IMR-90 (cell line): ENCODE data around the gene PPAT. TPM values are rescaled to one million over a fixed set of nuclear protein-coding genes. Genes with fewer than 3 reads are reported as not detected.
"Not testable (repeated sequence)": the region's sequence is repeated elsewhere in the genome, so short reads cannot be mapped to it uniquely, and the experiment has no call there.

Experiments
- ATAC-seq: fragments of 200-7000 bp; cut with Tn5 transposase; 2 replicates; pipeline ENCODE4 v1.9.1; 2020; ENCODE audit warnings: low read depth, mild to moderate bottlenecking, moderate library complexity
- BruUV-seq: library from RNA; stranded (reverse); fragments of 400-500 nt; replicated peaks from 2 replicates; lab custom pipeline; 2021; lab: Mats Ljungman, UMichigan
- CTCF ChIA-PET: fragments of 300-600 bp; formaldehyde crosslinking; extraction: SDS; loops from one replicate; lab custom pipeline; 2021; ENCODE audit warnings: antibody characterized with exemption; lab: Yijun Ruan, JAX
- POLR2A ChIA-PET: fragments of 300-600 bp; sonication (Branson Sonifier 250); formaldehyde crosslinking; loops from one replicate; lab custom pipeline; 2022; ENCODE audit warnings: antibody characterized with exemption; ENCODE audit not compliant: unreplicated experiment; lab: Charles Lee
- DNase-seq: peaks from one replicate; pipeline ENCODE4 v3.0.0; 2013
- H2AFZ ChIP-seq: replicated peaks from 2 replicates; pipeline ENCODE3; 2013; ENCODE audit warnings: low read length, mild to moderate bottlenecking; ENCODE audit not compliant: poor library complexity
- H2AK5ac ChIP-seq: 2 replicates; pipeline ENCODE4 v1.6.1; 2013; ENCODE audit warnings: low read depth, low read length, inconsistent platforms
- H2AK9ac ChIP-seq: replicated peaks from 2 replicates; pipeline ENCODE3; 2013; ENCODE audit warnings: mild to moderate bottlenecking, low read depth, low read length, moderate library complexity; ENCODE audit not compliant: poor library complexity
- H2BK120ac ChIP-seq: 2 replicates; pipeline ENCODE4 v1.6.1; 2013; ENCODE audit warnings: low read depth, low read length, inconsistent platforms
- H2BK15ac ChIP-seq: 3 replicates; pipeline ENCODE4 v1.6.1; 2013; ENCODE audit warnings: low read depth, low read length, inconsistent platforms
- H2BK20ac ChIP-seq: 2 replicates; pipeline ENCODE4 v1.6.1; 2013; ENCODE audit warnings: low read depth, mild to moderate bottlenecking, inconsistent platforms, low read length, moderate library complexity
- H2BK5ac ChIP-seq: 2 replicates; pipeline ENCODE4 v1.6.1; 2013; ENCODE audit warnings: mild to moderate bottlenecking, low read depth, low read length, inconsistent platforms; ENCODE audit not compliant: poor library complexity, severe bottlenecking
- H3K14ac ChIP-seq: replicated peaks from 2 replicates; pipeline ENCODE4 v1.6.1; 2013; ENCODE audit warnings: low read depth, low read length, inconsistent platforms
- H3K18ac ChIP-seq: 2 replicates; pipeline ENCODE4 v1.6.1; 2013; ENCODE audit warnings: low read depth, low read length, control low read depth
- H3K23ac ChIP-seq: 2 replicates; pipeline ENCODE4 v1.6.1; 2013; ENCODE audit warnings: low read depth, low read length, inconsistent platforms
- H3K27ac ChIP-seq: 2 replicates; pipeline ENCODE4 v1.5.1; 2013; ENCODE audit warnings: mild to moderate bottlenecking, control low read depth, low read length; ENCODE audit not compliant: insufficient read depth
- H3K27me3 ChIP-seq: 2 replicates; pipeline ENCODE4 v1.6.1; 2013; ENCODE audit warnings: low read length; ENCODE audit not compliant: control insufficient read depth, insufficient read depth
- H3K36me3 ChIP-seq: 2 replicates; pipeline ENCODE4 v1.6.1; 2013; ENCODE audit warnings: low read length, mixed read lengths; ENCODE audit not compliant: control insufficient read depth, insufficient read depth
- H3K4ac ChIP-seq: 2 replicates; pipeline ENCODE4 v1.6.1; 2013; ENCODE audit warnings: low read depth, low read length, inconsistent platforms
- H3K4me1 ChIP-seq: 2 replicates; pipeline ENCODE4 v1.6.1; 2013; ENCODE audit warnings: low read length, mixed read lengths; ENCODE audit not compliant: control insufficient read depth, insufficient read depth
- H3K4me2 ChIP-seq: 2 replicates; pipeline ENCODE4 v1.6.1; 2013; ENCODE audit warnings: low read depth, mild to moderate bottlenecking, control low read depth, low read length, moderate library complexity
- H3K4me3 ChIP-seq: 2 replicates; pipeline ENCODE4 v1.5.1; 2013; ENCODE audit warnings: low read depth, mild to moderate bottlenecking, control low read depth, low read length, moderate library complexity; ENCODE audit not compliant: insufficient read depth
- H3K56ac ChIP-seq: 2 replicates; pipeline ENCODE4 v1.6.1; 2013; ENCODE audit warnings: low read length, inconsistent platforms; ENCODE audit not compliant: insufficient read depth; ENCODE audit errors: extremely low read depth
- H3K79me1 ChIP-seq, 2 experiments: 2 replicates each; pipeline ENCODE4 v1.6.1; 2013; ENCODE audit warnings: low read length in 2 of 2, inconsistent platforms in 1 of 2, low read depth in 1 of 2
- H3K9ac ChIP-seq: 2 replicates; pipeline ENCODE4 v1.6.1; 2013; ENCODE audit warnings: low read depth, low read length, control low read depth
- H3K9me1 ChIP-seq: 2 replicates; pipeline ENCODE4 v1.6.1; 2013; ENCODE audit warnings: low read length, inconsistent platforms; ENCODE audit not compliant: insufficient read depth
- H3K9me3 ChIP-seq: 2 replicates; pipeline ENCODE4 v1.6.1; 2013; ENCODE audit warnings: low read length; ENCODE audit not compliant: control insufficient read depth, insufficient read depth
- H4K20me1 ChIP-seq: 2 replicates; pipeline ENCODE4 v1.6.1; 2013; ENCODE audit warnings: low read length, inconsistent platforms; ENCODE audit not compliant: insufficient read depth
- H4K5ac ChIP-seq: 2 replicates; pipeline ENCODE4 v1.6.1; 2013; ENCODE audit warnings: mild to moderate bottlenecking, low read depth, low read length, control low read depth
- H4K8ac ChIP-seq, 2 experiments: 2 replicates each; pipeline ENCODE4 v1.6.1; 2013; ENCODE audit warnings: low read depth in 2 of 2, low read length in 2 of 2, control low read depth in 1 of 2, inconsistent platforms in 1 of 2
- H4K91ac ChIP-seq: 2 replicates; pipeline ENCODE4 v1.6.1; 2013; ENCODE audit warnings: low read depth, low read length, inconsistent platforms; ENCODE audit not compliant: insufficient read depth
- BHLHE40 ChIP-seq: fragments of 150-350 bp; IDR thresholded peaks from 2 replicates; pipeline ENCODE4 v1.6.1; 2016; ENCODE audit warnings: mild to moderate bottlenecking, low read depth, low read length
- CHD1 ChIP-seq: IDR thresholded peaks from 2 replicates; pipeline ENCODE4 v1.6.1; 2012; ENCODE audit warnings: low read depth, low read length, improper control_type of control experiment
- FOS ChIP-seq: fragments of 150-350 bp; IDR thresholded peaks from 2 replicates; pipeline ENCODE4 v1.6.1; 2016; ENCODE audit warnings: low read depth, low read length
- MAFK ChIP-seq: IDR thresholded peaks from 2 replicates; pipeline ENCODE4 v1.6.1; 2012; ENCODE audit warnings: low read depth, low read length, improper control_type of control experiment
- POLR2A ChIP-seq: IDR thresholded peaks from 2 replicates; pipeline ENCODE4 v1.6.1; 2012; ENCODE audit warnings: mild to moderate bottlenecking, low read depth, low read length
- SMC3 ChIP-seq: fragments of 150-350 bp; IDR thresholded peaks from 2 replicates; pipeline ENCODE4 v1.6.1; 2016; ENCODE audit warnings: low read depth, mild to moderate bottlenecking, antibody characterized with exemption, low read length, moderate library complexity
- USF2 ChIP-seq: fragments of 150-350 bp; IDR thresholded peaks from 2 replicates; pipeline ENCODE4 v1.6.1; 2017; ENCODE audit warnings: mild to moderate bottlenecking, antibody characterized with exemption, low read length, low read depth
- WGBS, 2 experiments: methylation state at CpG; one replicate each; pipeline versions ENCODE4 v1.1.5 to v1.1.7; 2013; ENCODE audit warnings: missing lambda C conversion rate in 2 of 2; ENCODE audit not compliant: insufficient read length in 1 of 2; ENCODE audit errors: extremely low coverage in 2 of 2; 5-methylcytosine and 5-hydroxymethylcytosine counted together
- dilution Hi-C: fragments of 300-500 bp; cut with HindIII; formaldehyde crosslinking; loops from one replicate; pipeline ENCODE4 v1.14.3; 2018; ENCODE audit warnings: low sequenced_read_pairs; ENCODE audit not compliant: unreplicated experiment
- in situ Hi-C: fragments of 300-500 bp; cut with MboI; formaldehyde crosslinking; loops from 3 replicates; pipeline ENCODE4 v1.14.3; 2019; ENCODE audit warnings: low sequenced_read_pairs, inconsistent platforms, mixed read lengths
- intact Hi-C: fragments of 100-400 bp; cut with micrococcal nuclease; formaldehyde crosslinking; loops from 2 replicates; pipeline ENCODE4 v1.10.0; 2022
- polyA plus RNA-seq, 3 experiments: library from polyadenylated mRNA; depleted of rRNA; stranded (reverse); fragments of >200 nt; gene quantifications; 2 replicates each; pipeline ENCODE4 v1.2.3, GENCODE V29; 2012; ENCODE audit warnings: low replicate concordance in 1 of 3
- total RNA-seq: library from RNA; depleted of rRNA; stranded (reverse); fragments of >200 nt; gene quantifications from 2 replicates; pipeline ENCODE4 v1.2.3, GENCODE V29; 2012
- TF ChIP-seq, protein P1 (sequence below): fragments of 150-350 bp; IDR thresholded peaks from 2 replicates; pipeline ENCODE4 v1.6.1; 2016; ENCODE audit warnings: low read depth, mild to moderate bottlenecking, low read length, moderate library complexity, borderline replicate concordance

PPAT gene
- total and polyA plus RNA-seq, 2 of the 4 experiments (the other 2 are of a cell fraction), result 7.0 to 21.1 TPM

DNA sequence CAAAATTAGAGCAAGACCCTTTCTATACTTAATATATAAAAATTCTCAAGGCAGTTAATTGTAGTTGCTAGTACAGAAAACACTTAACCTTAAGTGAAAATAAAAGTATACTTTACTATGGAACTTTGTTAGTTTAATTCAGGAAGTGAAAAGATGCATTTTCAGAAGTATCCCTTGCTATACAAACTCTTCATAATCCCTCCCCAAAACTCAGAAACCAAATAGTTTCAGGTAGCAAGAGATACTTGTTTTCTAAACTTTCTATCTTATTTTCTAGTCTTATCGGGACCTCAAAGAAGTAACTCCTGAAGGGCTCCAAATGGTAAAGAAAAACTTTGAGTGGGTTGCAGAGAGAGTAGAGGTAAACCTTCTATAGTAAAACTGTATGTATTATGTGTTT, 14.9 kb upstream of the PPAT start:
- no peak overlapping the region for H2AK9ac ChIP-seq
- DNase-seq (no peak), ATAC-seq (no peak)
- intact Hi-C loops (no loop called here), in situ Hi-C loops (no loop called here), dilution Hi-C loops (no loop called here)
- peaks cover 13% of the 10 kb centered on the region for H3K36me3 ChIP-seq
- no peaks in the 10 kb centered on the region for H3K9me3 ChIP-seq
- H3K56ac ChIP-seq, result no peak overlapping the region
- no peak overlapping the region for H3K14ac ChIP-seq
- no peak overlapping the region for H4K5ac ChIP-seq
- no peak overlapping the region for H3K9ac ChIP-seq
- BruUV-seq, result no TSS peak
- H2BK20ac ChIP-seq, result no peak overlapping the region
- peaks cover 12 to 16% of the 10 kb centered on the region in 2 experiments for H3K79me1 ChIP-seq
- no peaks in the 10 kb centered on the region for H3K9me1 ChIP-seq
- H3K18ac ChIP-seq, result no peak overlapping the region
- H3K4ac ChIP-seq, result no peak overlapping the region
- no peak overlapping the region for H3K23ac ChIP-seq
- no peak overlapping the region for H3K27ac ChIP-seq
- H2BK5ac ChIP-seq, result no peak overlapping the region
- H3K4me2 ChIP-seq, result no peak overlapping the region
- H2AFZ ChIP-seq, result no peak overlapping the region
- TF ChIP-seq USF2, result no peak
- TF ChIP-seq POLR2A, result no peak
- no peak for TF ChIP-seq MAFK
- TF ChIP-seq BHLHE40, result no peak
- TF ChIP-seq FOS, result no peak
- TF ChIP-seq SMC3, result no peak
- TF ChIP-seq CHD1, result no peak
- TF ChIP-seq, protein P1, sequence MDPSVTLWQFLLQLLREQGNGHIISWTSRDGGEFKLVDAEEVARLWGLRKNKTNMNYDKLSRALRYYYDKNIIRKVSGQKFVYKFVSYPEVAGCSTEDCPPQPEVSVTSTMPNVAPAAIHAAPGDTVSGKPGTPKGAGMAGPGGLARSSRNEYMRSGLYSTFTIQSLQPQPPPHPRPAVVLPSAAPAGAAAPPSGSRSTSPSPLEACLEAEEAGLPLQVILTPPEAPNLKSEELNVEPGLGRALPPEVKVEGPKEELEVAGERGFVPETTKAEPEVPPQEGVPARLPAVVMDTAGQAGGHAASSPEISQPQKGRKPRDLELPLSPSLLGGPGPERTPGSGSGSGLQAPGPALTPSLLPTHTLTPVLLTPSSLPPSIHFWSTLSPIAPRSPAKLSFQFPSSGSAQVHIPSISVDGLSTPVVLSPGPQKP, result no peak
- CTCF ChIA-PET, result interaction anchor here (0.6 kb wide), 2 partner anchors 386 to 419 kb away, joined by 3 to 4 read pairs; no protein-coding TSS in a partner anchor
- no peak overlapping the region for H3K4me3 ChIP-seq
- no peak overlapping the region for H4K91ac ChIP-seq
- WGBS, 2 experiments, result no CpG with 5 or more reads among the region's 1 CpG
- no peak overlapping the region for H4K8ac ChIP-seq
- no peaks in the 10 kb centered on the region for H4K20me1 ChIP-seq
- H2BK15ac ChIP-seq, result no peak overlapping the region
- no peak overlapping the region for H2AK5ac ChIP-seq
- POLR2A ChIA-PET, result no interaction called here
- no peak overlapping the region for H2BK120ac ChIP-seq
- no peaks in the 10 kb centered on the region for H3K4me1 ChIP-seq
- H3K27me3 ChIP-seq, result no peaks in the 10 kb centered on the region

DNA sequence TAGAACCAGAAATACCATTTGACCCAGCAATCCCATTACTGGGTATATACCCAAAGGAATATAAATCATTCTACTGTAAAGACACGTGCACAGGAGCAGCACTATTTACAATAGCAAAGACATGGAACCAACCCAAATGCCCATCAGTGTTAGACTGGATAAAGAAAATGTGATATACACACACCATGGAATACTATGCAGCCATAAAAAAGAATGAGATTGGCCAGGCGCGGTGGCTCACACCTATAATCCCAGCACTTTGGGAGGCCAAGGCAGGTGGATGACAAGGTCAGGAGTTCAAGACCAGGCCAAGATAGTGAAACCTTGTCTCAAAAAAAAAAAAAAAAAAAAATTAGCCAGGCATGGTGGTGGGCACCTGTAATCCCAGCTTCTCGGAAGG, 14.1 kb upstream of the PPAT start:
- H3K23ac ChIP-seq, H4K20me1 ChIP-seq, H3K56ac ChIP-seq, H3K9me1 ChIP-seq, H2AFZ ChIP-seq, H4K5ac ChIP-seq, ATAC-seq, H3K4me1 ChIP-seq, dilution Hi-C loops, H2AK5ac ChIP-seq, H3K9me3 ChIP-seq, BruUV-seq, H3K14ac ChIP-seq, H2BK5ac ChIP-seq, intact Hi-C loops, CTCF ChIA-PET, H3K18ac ChIP-seq, DNase-seq, H3K27ac ChIP-seq, H4K8ac ChIP-seq, H3K27me3 ChIP-seq, H2BK15ac ChIP-seq, H4K91ac ChIP-seq, H2AK9ac ChIP-seq, H3K9ac ChIP-seq, H2BK120ac ChIP-seq, H2BK20ac ChIP-seq, H3K4me3 ChIP-seq, H3K4ac ChIP-seq, H3K4me2 ChIP-seq, POLR2A ChIA-PET, in situ Hi-C loops: not testable (repeated sequence)
- H3K36me3 ChIP-seq, result peaks cover 12% of the 10 kb centered on the region
- H3K79me1 ChIP-seq, result peaks cover 12 to 14% of the 10 kb centered on the region in 2 experiments; a peak in 3 of 4 replicates
- no CpG with 5 or more reads among the region's 4 CpGs for WGBS, 2 experiments
